Hepatocyte (in vitro differentiated cells): ENCODE results near the gene ACTR3C. TPM values are rescaled to one million over a fixed set of nuclear protein-coding genes. Genes with fewer than 3 reads are reported as not detected.
A peak's percentile ranks its signal among the peaks of the same experiment; 100 is the strongest.

Experiments
- DNase-seq: peaks from one replicate; pipeline ENCODE4 v3.0.0-alpha.2; 2016; ENCODE audit warnings: low spot score
- H2AFZ ChIP-seq: fragments of 200-600 bp; sonication (generic); 2 replicates; pipeline ENCODE4 v1.6.0; 2016; ENCODE audit warnings: antibody characterized with exemption, mild to moderate bottlenecking
- H3K27ac ChIP-seq: fragments of 200-600 bp; sonication (generic); 2 replicates; pipeline ENCODE4 v1.5.1; 2016; ENCODE audit warnings: mild to moderate bottlenecking
- H3K27me3 ChIP-seq: fragments of 200-600 bp; sonication (generic); 2 replicates; pipeline ENCODE4 v1.6.1; 2016
- H3K36me3 ChIP-seq: fragments of 200-600 bp; sonication (generic); replicated peaks from 2 replicates; pipeline ENCODE4 v1.5.1; 2016; ENCODE audit warnings: low read depth; ENCODE audit not compliant: insufficient read depth
- H3K4me1 ChIP-seq: fragments of 200-600 bp; sonication (generic); 2 replicates; pipeline ENCODE4 v1.5.1; 2016; ENCODE audit warnings: mild to moderate bottlenecking, moderate library complexity; ENCODE audit not compliant: insufficient read depth
- H3K4me2 ChIP-seq: fragments of 200-600 bp; sonication (generic); 2 replicates; pipeline ENCODE4 v1.6.0; 2016
- H3K4me3 ChIP-seq: fragments of 200-600 bp; sonication (generic); 2 replicates; pipeline ENCODE4 v1.5.1; 2016; ENCODE audit warnings: mild to moderate bottlenecking
- H3K79me2 ChIP-seq: fragments of 200-600 bp; sonication (generic); 2 replicates; pipeline ENCODE4 v1.6.0; 2017; ENCODE audit warnings: mild to moderate bottlenecking
- H3K9me2 ChIP-seq: fragments of 200-600 bp; sonication (generic); replicated peaks from 2 replicates; pipeline ENCODE4 v1.6.0; 2017; ENCODE audit warnings: mild to moderate bottlenecking; ENCODE audit not compliant: insufficient read depth
- H3K9me3 ChIP-seq: fragments of 200-600 bp; sonication (generic); 2 replicates; pipeline ENCODE4 v1.5.1; 2016; ENCODE audit warnings: low read depth, mild to moderate bottlenecking
- H4K20me1 ChIP-seq: fragments of 200-600 bp; sonication (generic); 2 replicates; pipeline ENCODE4 v1.6.0; 2016; ENCODE audit warnings: mild to moderate bottlenecking; ENCODE audit not compliant: insufficient read depth, poor library complexity, severe bottlenecking
- EZH2 ChIP-seq: fragments of 200-600 bp; sonication (generic); IDR thresholded peaks from 2 replicates; pipeline ENCODE4 v1.6.1; 2016; ENCODE audit warnings: antibody characterized with exemption, mild to moderate bottlenecking, borderline replicate concordance
- EZH2phosphoT487 ChIP-seq: fragments of 200-600 bp; sonication (generic); IDR thresholded peaks from one replicate; pipeline ENCODE4 v1.6.1; 2018; ENCODE audit warnings: antibody characterized with exemption, mild to moderate bottlenecking, low read depth, moderate library complexity; ENCODE audit not compliant: unreplicated experiment, severe bottlenecking
- WGBS: methylation state at CpG from one replicate; pipeline ENCODE4 v1.1.6; 2016; ENCODE audit warnings: low lambda C conversion rate; ENCODE audit errors: missing lambda C conversion rate; 5-methylcytosine and 5-hydroxymethylcytosine counted together
- polyA plus RNA-seq: library from polyadenylated mRNA; unstranded; fragments of >200 nt; fragmentation: Nextera tagmentation; extraction: Ambion mirVana; gene quantifications from 2 replicates; pipeline ENCODE4 v1.2.1, GENCODE V29; 2016
- total RNA-seq: library from RNA; depleted of rRNA; stranded (reverse); fragments of >200 nt; gene quantifications from 2 replicates; pipeline ENCODE4 v1.2.3, GENCODE V29; 2014
- TF ChIP-seq, protein P1 (sequence below): fragments of 200-600 bp; sonication (generic); IDR thresholded peaks from 2 replicates; pipeline ENCODE4 v1.5.1; 2016; ENCODE audit warnings: antibody characterized with exemption, mild to moderate bottlenecking; ENCODE audit not compliant: poor library complexity

ACTR3C gene
- total and polyA plus RNA-seq, 2 experiments from 2014 or later = 7.8 to 18.6 TPM

GRCh38 chr7:150325110-150325611 lies 1.8 kb upstream of the ACTR3C start:
- H3K79me2 ChIP-seq = peaks cover 31% of the 10 kb centered on the region
- H3K4me3 ChIP-seq = no peak overlapping the region
- TF ChIP-seq EZH2phosphoT487 (no peak), EZH2 (no peak)
- TF ChIP-seq, protein P1, sequence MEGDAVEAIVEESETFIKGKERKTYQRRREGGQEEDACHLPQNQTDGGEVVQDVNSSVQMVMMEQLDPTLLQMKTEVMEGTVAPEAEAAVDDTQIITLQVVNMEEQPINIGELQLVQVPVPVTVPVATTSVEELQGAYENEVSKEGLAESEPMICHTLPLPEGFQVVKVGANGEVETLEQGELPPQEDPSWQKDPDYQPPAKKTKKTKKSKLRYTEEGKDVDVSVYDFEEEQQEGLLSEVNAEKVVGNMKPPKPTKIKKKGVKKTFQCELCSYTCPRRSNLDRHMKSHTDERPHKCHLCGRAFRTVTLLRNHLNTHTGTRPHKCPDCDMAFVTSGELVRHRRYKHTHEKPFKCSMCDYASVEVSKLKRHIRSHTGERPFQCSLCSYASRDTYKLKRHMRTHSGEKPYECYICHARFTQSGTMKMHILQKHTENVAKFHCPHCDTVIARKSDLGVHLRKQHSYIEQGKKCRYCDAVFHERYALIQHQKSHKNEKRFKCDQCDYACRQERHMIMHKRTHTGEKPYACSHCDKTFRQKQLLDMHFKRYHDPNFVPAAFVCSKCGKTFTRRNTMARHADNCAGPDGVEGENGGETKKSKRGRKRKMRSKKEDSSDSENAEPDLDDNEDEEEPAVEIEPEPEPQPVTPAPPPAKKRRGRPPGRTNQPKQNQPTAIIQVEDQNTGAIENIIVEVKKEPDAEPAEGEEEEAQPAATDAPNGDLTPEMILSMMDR = no peak
- H4K20me1 ChIP-seq = no peaks in the 10 kb centered on the region
- H3K27me3 ChIP-seq = no peaks in the 10 kb centered on the region
- peaks cover 16% of the 10 kb centered on the region for H3K4me1 ChIP-seq
- H3K27ac ChIP-seq = peak overlapping the region; percentile 93
- H3K36me3 ChIP-seq = no peaks in the 10 kb centered on the region
- H2AFZ ChIP-seq = no peak overlapping the region
- H3K4me2 ChIP-seq = peak overlapping the region; percentile 82
- DNase-seq = no peak
- H3K9me3 ChIP-seq = no peaks in the 10 kb centered on the region
- 91% methylated on average over 10 of the region's 10 CpGs for WGBS
- H3K9me2 ChIP-seq = no peaks in the 10 kb centered on the region

DNA sequence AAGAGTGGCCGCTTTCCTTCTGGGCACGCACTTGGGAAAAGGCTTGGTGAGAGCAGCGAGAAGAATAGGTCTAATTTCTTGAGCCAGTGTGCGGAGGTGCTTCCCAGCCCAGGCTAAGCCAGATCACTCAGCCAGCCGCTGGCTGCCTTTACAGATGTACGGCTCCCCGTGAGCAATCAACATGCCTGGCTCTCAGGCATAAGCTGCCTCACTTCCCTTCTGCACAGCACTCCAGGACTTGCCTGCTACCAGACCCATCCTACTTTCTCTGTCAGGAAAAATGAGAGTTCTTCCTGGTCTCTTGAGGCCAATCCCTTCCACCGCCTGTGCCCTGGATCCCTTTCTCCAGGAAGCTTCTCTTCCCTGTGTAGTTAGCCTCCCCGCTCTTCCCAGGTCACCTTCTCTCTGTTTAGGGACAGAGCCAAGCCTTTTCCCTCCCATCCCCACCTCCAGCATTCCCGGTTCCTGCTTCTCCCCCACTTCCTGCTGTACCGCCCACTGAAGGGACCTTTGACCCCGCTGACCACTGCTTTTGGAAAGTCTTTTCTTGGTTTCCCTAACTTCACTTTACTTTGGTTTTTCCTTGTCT lies 1.1 kb upstream of the ACTR3C start:
- Histone ChIP-seq H3K4me2 (peak overlapping the region; percentile 82), H3K4me3 (peak overlapping the region; percentile 37), H3K36me3 (no peaks in the 10 kb centered on the region), H3K9me2 (no peaks in the 10 kb centered on the region), H3K27ac (peak overlapping the region; percentile 93), H3K79me2 (peaks cover 31% of the 10 kb centered on the region), H3K4me1 (peaks cover 16% of the 10 kb centered on the region), H2AFZ (peak overlapping the region; percentile 81), H3K9me3 (no peaks in the 10 kb centered on the region), H4K20me1 (no peaks in the 10 kb centered on the region), H3K27me3 (no peaks in the 10 kb centered on the region)
- TF ChIP-seq, protein P1 = no peak
- TF ChIP-seq EZH2phosphoT487 = no peak
- no peak for TF ChIP-seq EZH2
- DNase-seq = peak; percentile 57
- 33% methylated on average over 10 of the region's 12 CpGs for WGBS

DNA sequence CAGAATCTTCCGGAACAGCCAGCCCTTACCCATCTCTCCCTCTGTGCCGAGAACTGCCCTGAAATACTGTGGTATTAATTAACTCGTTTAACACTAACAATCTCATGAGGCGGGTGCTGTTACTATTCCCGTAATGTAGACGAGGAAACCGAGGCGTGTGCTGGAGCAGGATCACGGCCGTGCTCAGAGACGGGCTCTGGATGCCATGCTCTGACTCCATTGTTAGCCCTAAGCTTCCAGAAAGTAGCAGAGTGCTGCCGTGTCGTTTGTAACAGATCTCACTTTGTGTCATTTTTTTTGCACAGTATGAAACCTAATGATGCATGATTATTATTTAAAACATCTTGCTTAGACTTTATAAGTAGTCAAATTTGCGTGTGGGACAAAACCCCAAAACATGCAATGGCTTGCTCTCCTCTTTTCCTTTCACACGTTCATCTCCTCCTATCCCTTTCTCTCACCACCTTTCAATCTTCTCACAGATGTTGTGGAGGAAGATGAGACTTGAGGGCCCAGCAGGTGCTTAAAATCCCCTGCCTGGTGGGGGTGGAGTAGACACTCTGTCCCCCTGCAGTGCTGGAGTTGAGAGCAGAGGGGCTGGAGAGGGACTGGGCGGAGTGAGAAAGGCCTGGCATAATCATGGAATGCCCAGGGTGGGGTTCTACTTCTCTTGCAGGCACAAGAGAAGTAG lies 482 bp upstream of the ACTR3C start:
- H3K79me2 ChIP-seq = peaks cover 31% of the 10 kb centered on the region
- peak overlapping the region; percentile 93 for H3K27ac ChIP-seq
- H3K27me3 ChIP-seq = no peaks in the 10 kb centered on the region
- 25% methylated on average over 16 of the region's 16 CpGs for WGBS
- no peaks in the 10 kb centered on the region for H3K9me2 ChIP-seq
- no peaks in the 10 kb centered on the region for H3K36me3 ChIP-seq
- no peaks in the 10 kb centered on the region for H4K20me1 ChIP-seq
- peak overlapping the region; percentile 81 for H2AFZ ChIP-seq
- H3K9me3 ChIP-seq = no peaks in the 10 kb centered on the region
- H3K4me2 ChIP-seq = peak overlapping the region; percentile 82
- H3K4me1 ChIP-seq = peaks cover 16% of the 10 kb centered on the region
- TF ChIP-seq, protein P1 = no peak
- no peak for TF ChIP-seq EZH2
- no peak for TF ChIP-seq EZH2phosphoT487
- DNase-seq = no peak
- peak overlapping the region; percentile 37 for H3K4me3 ChIP-seq
